GM12864 (cell line): ENCODE data around the gene NAPG.

Experiments
- DNase-seq: peaks from one replicate; pipeline ENCODE4 v3.0.0-alpha.2; 2011; ENCODE audit warnings: low read depth
- H3K4me3 ChIP-seq: 2 replicates; pipeline ENCODE4 v1.5.1; 2011; ENCODE audit warnings: mild to moderate bottlenecking, low read depth, low read length, control low read depth
- CTCF ChIP-seq: IDR thresholded peaks from 2 replicates; pipeline ENCODE4 v1.5.1; 2011; ENCODE audit warnings: low read depth, mild to moderate bottlenecking, moderate library complexity, low read length, control low read depth, inconsistent platforms; ENCODE audit errors: missing control alignments

Gene NAPG

GRCh38 chr18:10519999-10520935 lies 5.6 kb upstream of the NAPG start:
- no peak overlapping the region for H3K4me3 ChIP-seq
- peak; percentile 37 for DNase-seq

GRCh38 chr18:10521566-10521965 lies 4.3 kb upstream of the NAPG start:
- H3K4me3 ChIP-seq, result no peak overlapping the region
- no peak for DNase-seq
- no peak for TF ChIP-seq CTCF

More at GRCh38 chr18:10519999-10520935, 5.6 kb upstream of the NAPG start:
- TF ChIP-seq CTCF, result peak; percentile 82

GRCh38 chr18:10522574-10522973 lies 3.3 kb upstream of the NAPG start:
- no peak for DNase-seq
- H3K4me3 ChIP-seq, result no peak overlapping the region
- TF ChIP-seq CTCF, result no peak

GRCh38 chr18:10523544-10523943 lies 2.3 kb upstream of the NAPG start:
- no peak for TF ChIP-seq CTCF
- no peak for DNase-seq
- H3K4me3 ChIP-seq, result no peak overlapping the region

- no peak for DNase-seq
- peak overlapping the region; percentile 78; the same call in 1 of the 2 replicates for H3K4me3 ChIP-seq
- TF ChIP-seq CTCF, result no peak
These were observed 1.1 kb upstream of the NAPG start for GRCh38 chr18:10524507-10525370.

- no peak for DNase-seq
- TF ChIP-seq CTCF, result no peak
- peak overlapping the region; percentile 78 for H3K4me3 ChIP-seq
These were observed 496 bp upstream of the NAPG start for GRCh38 chr18:10525371-10525691.
